NCI-H1417 (cell line): ENCODE results near the gene ZBTB7C.

Source experiments
- DNase-seq, 3 experiments: peaks; one replicate each; lab custom pipeline; 2025; lab: John Stamatoyannopoulos, UW

The ZBTB7C gene

GRCh38 chr18:48193521-48194492 is 215.4 kb downstream of the ZBTB7C start:
- DNase-seq: no peak

GRCh38 chr18:48192542-48192941 is 216.6 kb downstream of the ZBTB7C start:
- no peak for DNase-seq

- peak; percentile 29 to 64 (median 30) for DNase-seq
Observed at GRCh38 chr18:48191494-48191893, 217.7 kb downstream of the ZBTB7C start.

- DNase-seq: no peak
Observed at GRCh38 chr18:48190994-48191393, 218.2 kb downstream of the ZBTB7C start.

- no peak for DNase-seq
Observed at GRCh38 chr18:48188609-48189008, 220.6 kb downstream of the ZBTB7C start.

GRCh38 chr18:48186861-48187260 is 222.3 kb downstream of the ZBTB7C start:
- no peak for DNase-seq

GRCh38 chr18:48186131-48186766 is 222.9 kb downstream of the ZBTB7C start:
- peak; percentile 35 to 93 (median 84) for DNase-seq

GRCh38 chr18:48184118-48184517 is 225.1 kb downstream of the ZBTB7C start:
- DNase-seq: no peak

GRCh38 chr18:48183613-48184012 is 225.6 kb downstream of the ZBTB7C start:
- no peak for DNase-seq

- no peak for DNase-seq
Observed at GRCh38 chr18:48182779-48183178, 226.4 kb downstream of the ZBTB7C start.

- DNase-seq: no peak
Observed at GRCh38 chr18:48181857-48182256, 227.3 kb downstream of the ZBTB7C start.

- DNase-seq: no peak
Observed at GRCh38 chr18:48181087-48181823, 227.9 kb downstream of the ZBTB7C start.

GRCh38 chr18:48179666-48180065 is 229.5 kb downstream of the ZBTB7C start:
- no peak for DNase-seq

GRCh38 chr18:48179001-48179400 is 230.2 kb downstream of the ZBTB7C start:
- DNase-seq: no peak

- DNase-seq: no peak
Observed at GRCh38 chr18:48176909-48177308, 232.3 kb downstream of the ZBTB7C start.

- DNase-seq: no peak
Observed at GRCh38 chr18:48173557-48173956, 235.6 kb downstream of the ZBTB7C start.

- DNase-seq: no peak
Observed at GRCh38 chr18:48172226-48173006, 236.8 kb downstream of the ZBTB7C start.

GRCh38 chr18:48171490-48172188 is 237.5 kb downstream of the ZBTB7C start:
- no peak for DNase-seq

GRCh38 chr18:48170651-48171050 is 238.5 kb downstream of the ZBTB7C start:
- DNase-seq: no peak

GRCh38 chr18:48168861-48169260 is 240.3 kb downstream of the ZBTB7C start:
- no peak for DNase-seq

GRCh38 chr18:48167897-48168253 is 241.3 kb downstream of the ZBTB7C start:
- no peak for DNase-seq
